Tibial nerve (tissue), 4 donors: Measurements from ENCODE around the gene FTMT.

ENCODE experiments used
- CTCF ChIP-seq, 5 experiments: fragments of 200-600 bp in 3 of 5; fragments of 450-650 bp in 2 of 5; sonication (generic) in 3 of 5; IDR thresholded peaks; one replicate each; pipeline ENCODE4 v1.5.1; 2016 to 2019; ENCODE audit warnings: antibody characterized with exemption in 5 of 5, mild to moderate bottlenecking in 3 of 5, moderate library complexity in 2 of 5
- EP300 ChIP-seq, 2 donors: sonication (generic); formaldehyde crosslinking; IDR thresholded peaks; one replicate each; pipeline ENCODE4 v1.6.1; 2017; ENCODE audit warnings: antibody characterized with exemption in 2 of 2, mild to moderate bottlenecking in 1 of 2
- POLR2A ChIP-seq, 2 donors: fragments of 450-650 bp; IDR thresholded peaks; one replicate each; pipeline ENCODE4 v1.6.1; 2017; ENCODE audit warnings: antibody characterized with exemption in 2 of 2, mild to moderate bottlenecking in 2 of 2, moderate library complexity in 2 of 2

- TF ChIP-seq EP300 (IDR thresholded peaks at IDR 0.05) (no peak), POLR2A (IDR thresholded peaks at IDR 0.05) (no peak), CTCF (IDR thresholded peaks at IDR 0.05) (no peak)
These were observed 11.1 kb downstream of the FTMT start for GRCh38 chr5:121862801-121863200.
